IPS-15b (cell line): ENCODE results near the gene ANKZF1.

Experiments used
- H3K27me3 ChIP-seq: one replicate; pipeline ENCODE4 v1.6.1; 2013; ENCODE audit warnings: low read length; ENCODE audit not compliant: control insufficient read depth, insufficient read depth
- H3K36me3 ChIP-seq: one replicate; pipeline ENCODE4 v1.6.1; 2013; ENCODE audit warnings: low read length; ENCODE audit not compliant: control insufficient read depth, insufficient read depth
- H3K4me1 ChIP-seq: one replicate; pipeline ENCODE4 v1.6.1; 2013; ENCODE audit warnings: mild to moderate bottlenecking, low read length; ENCODE audit not compliant: control insufficient read depth, insufficient read depth
- H3K4me3 ChIP-seq: one replicate; pipeline ENCODE4 v1.5.1; 2013; ENCODE audit warnings: low read depth, low read length
- H3K9ac ChIP-seq: one replicate; pipeline ENCODE4 v1.6.1; 2013; ENCODE audit warnings: low read depth, mild to moderate bottlenecking, low read length
- H3K9me3 ChIP-seq: one replicate; pipeline ENCODE4 v1.6.1; 2013; ENCODE audit warnings: mild to moderate bottlenecking, low read length; ENCODE audit not compliant: control insufficient read depth, insufficient read depth

ANKZF1 gene

DNA sequence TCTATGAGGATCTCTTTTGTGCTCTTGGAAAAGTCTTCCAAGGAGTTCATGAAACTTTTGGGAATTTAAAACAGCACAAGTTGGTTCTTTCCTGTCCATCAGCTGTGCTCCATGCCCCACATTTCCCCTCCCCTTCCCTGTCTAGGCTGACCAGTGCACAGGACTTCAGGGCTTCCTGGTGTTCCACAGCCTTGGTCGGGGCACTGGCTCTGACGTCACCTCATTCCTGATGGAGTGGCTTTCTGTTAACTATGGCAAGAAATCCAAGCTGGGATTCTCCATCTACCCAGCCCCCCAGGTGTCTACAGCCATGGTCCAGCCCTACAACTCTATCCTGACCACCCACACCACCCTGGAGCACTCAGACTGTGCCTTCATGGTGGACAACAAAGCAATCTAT, 41.4 kb downstream of the ANKZF1 start:
- Histone ChIP-seq H3K27me3 (peaks cover 9% of the 10 kb centered on the region), H3K4me1 (peaks cover 7% of the 10 kb centered on the region), H3K9me3 (no peaks in the 10 kb centered on the region), H3K9ac (no peak overlapping the region), H3K36me3 (no peaks in the 10 kb centered on the region), H3K4me3 (no peak overlapping the region)

DNA sequence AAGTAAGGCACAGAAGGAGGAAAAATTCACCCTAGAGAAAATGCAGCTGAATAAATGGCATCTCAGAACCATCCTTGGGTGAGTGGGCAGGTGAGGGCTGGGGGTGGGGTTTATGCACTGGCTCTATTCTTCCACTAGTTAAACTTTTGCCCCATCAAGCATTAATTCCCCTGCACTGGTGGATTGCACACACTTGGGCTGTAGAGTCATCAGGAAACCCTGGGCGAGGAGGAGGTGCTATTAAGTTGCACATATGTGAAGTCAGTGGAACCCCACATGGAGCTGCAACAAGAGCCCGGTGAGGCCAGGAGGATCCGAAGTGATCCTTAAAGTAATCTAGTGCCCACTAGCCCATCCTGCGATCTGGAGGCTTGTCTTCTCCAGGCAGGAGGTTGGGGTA, 42.8 kb downstream of the ANKZF1 start:
- no peak overlapping the region for H3K9ac ChIP-seq
- no peaks in the 10 kb centered on the region for H3K36me3 ChIP-seq
- H3K4me3 ChIP-seq: no peak overlapping the region

GRCh38 chr2:219272995-219273394, 43.4 kb downstream of the ANKZF1 start:
- H3K9ac ChIP-seq: no peak overlapping the region
- peaks cover 3% of the 10 kb centered on the region for H3K27me3 ChIP-seq
- peaks cover 10% of the 10 kb centered on the region for H3K4me1 ChIP-seq
- no peaks in the 10 kb centered on the region for H3K36me3 ChIP-seq
- H3K9me3 ChIP-seq: no peaks in the 10 kb centered on the region
- no peak overlapping the region for H3K4me3 ChIP-seq

More for the DNA sequence above, 42.8 kb downstream of the ANKZF1 start:
- H3K27me3 ChIP-seq: peaks cover 3% of the 10 kb centered on the region
- peaks cover 8% of the 10 kb centered on the region for H3K4me1 ChIP-seq
- H3K9me3 ChIP-seq: no peaks in the 10 kb centered on the region

- peaks cover 17% of the 10 kb centered on the region for H3K4me1 ChIP-seq
- H3K4me3 ChIP-seq: no peak overlapping the region
- no peaks in the 10 kb centered on the region for H3K36me3 ChIP-seq
- no peak overlapping the region for H3K9ac ChIP-seq
- H3K27me3 ChIP-seq: peaks cover 7% of the 10 kb centered on the region
- H3K9me3 ChIP-seq: no peaks in the 10 kb centered on the region
Measured at GRCh38 chr2:219273937-219274336, 44.3 kb downstream of the ANKZF1 start.

GRCh38 chr2:219274361-219274921, 44.8 kb downstream of the ANKZF1 start:
- H3K4me1 ChIP-seq: peaks cover 17% of the 10 kb centered on the region
- no peaks in the 10 kb centered on the region for H3K9me3 ChIP-seq
- H3K9ac ChIP-seq: no peak overlapping the region
- H3K36me3 ChIP-seq: no peaks in the 10 kb centered on the region
- H3K4me3 ChIP-seq: no peak overlapping the region
- H3K27me3 ChIP-seq: peaks cover 4% of the 10 kb centered on the region

GRCh38 chr2:219277703-219278654, 48.4 kb downstream of the ANKZF1 start:
- H3K27me3 ChIP-seq: peaks cover 4% of the 10 kb centered on the region
- H3K36me3 ChIP-seq: no peaks in the 10 kb centered on the region
- no peak overlapping the region for H3K9ac ChIP-seq
- H3K4me1 ChIP-seq: peaks cover 17% of the 10 kb centered on the region
- no peaks in the 10 kb centered on the region for H3K9me3 ChIP-seq
- H3K4me3 ChIP-seq: peak overlapping the region; percentile 47

GRCh38 chr2:219278655-219279150, 49.1 kb downstream of the ANKZF1 start:
- Histone ChIP-seq H3K27me3 (peaks cover 4% of the 10 kb centered on the region), H3K4me3 (peak overlapping the region; percentile 47), H3K9ac (no peak overlapping the region), H3K36me3 (no peaks in the 10 kb centered on the region), H3K9me3 (no peaks in the 10 kb centered on the region), H3K4me1 (peaks cover 17% of the 10 kb centered on the region)

DNA sequence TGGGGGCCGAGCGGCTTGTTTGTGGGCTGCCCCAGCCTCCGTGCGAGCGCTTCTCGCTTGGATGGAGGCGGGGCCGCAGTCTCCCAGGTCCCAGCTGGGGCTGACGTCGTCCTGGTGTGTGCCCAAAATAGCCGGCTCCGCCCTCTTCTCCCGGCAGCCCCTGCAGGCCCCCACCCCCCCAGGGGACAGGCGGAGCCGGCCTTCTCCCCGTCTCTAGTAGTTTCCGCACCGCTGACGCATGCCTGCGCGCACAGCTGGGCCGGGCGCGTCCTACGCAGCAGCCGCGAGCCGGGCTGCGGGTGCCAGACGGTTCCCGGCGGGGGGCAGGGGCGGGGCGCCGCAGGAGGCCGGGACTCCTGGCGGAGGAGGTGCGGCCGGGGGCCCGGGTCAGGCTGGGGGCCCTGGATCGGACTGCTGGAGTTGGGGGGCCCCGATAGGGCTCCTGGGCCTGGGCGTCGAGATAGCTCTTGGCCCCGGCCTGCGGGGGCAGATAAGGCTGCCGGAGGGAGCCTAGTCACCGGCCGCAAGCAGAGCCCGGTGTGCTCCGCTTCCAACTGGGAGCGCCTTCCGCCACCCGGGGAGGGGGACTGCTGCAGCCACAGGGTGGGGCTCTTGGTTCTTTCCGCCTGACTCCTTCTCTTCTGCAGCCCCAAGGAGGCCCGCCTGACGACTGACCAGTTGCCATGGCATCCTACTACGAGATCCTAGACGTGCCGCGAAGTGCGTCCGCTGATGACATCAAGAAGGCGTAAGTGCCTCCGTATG, 49.7 kb downstream of the ANKZF1 start, which contains the start of gene DNAJB2:
TSS of gene DNAJB2 (plus strand) at position 216 of the 765 bp plus-strand sequence. CDS start at position 684, 468 bp downstream.
- no peak within 1 kb of the TSS for H3K9ac ChIP-seq
- H3K9me3 ChIP-seq: no peaks in the 10 kb centered on the region
- no peaks in the 10 kb centered on the region for H3K36me3 ChIP-seq
- peak within 1 kb of the TSS; percentile 70 for H3K4me3 ChIP-seq
- H3K27me3 ChIP-seq: peaks cover 4% of the 10 kb centered on the region
- peaks cover 16% of the 10 kb centered on the region for H3K4me1 ChIP-seq

DNA sequence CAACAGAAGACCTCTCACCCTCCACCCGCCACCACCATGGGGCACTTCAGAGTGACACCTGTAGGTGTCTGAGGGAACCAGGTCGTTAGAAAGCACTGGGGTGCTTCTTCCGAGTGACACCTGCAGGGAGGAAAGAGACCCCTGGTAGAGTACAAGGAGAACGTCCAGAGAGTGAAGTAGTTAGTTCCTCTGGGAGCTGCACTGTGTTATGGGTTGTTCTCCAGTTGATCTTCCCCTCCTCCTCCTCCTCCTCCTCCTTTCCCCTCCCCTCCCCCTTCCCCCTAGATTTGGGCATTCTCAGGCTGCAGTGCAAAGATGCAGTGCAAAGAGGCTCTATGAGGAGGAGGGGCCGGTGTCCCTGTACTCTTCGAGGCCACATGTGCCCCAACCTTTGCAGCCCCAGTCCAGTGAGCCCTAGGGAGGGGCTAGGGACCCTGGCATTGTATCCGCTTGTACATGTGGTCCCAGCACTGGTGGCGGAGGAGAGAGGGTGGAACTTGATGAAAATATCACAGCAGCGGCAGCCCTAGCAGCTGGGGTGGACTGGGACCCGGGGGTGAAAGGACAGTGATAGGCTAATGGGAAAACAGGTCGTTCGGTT, 50.4 kb downstream of the ANKZF1 start:
- Histone ChIP-seq H3K9ac (no peak overlapping the region), H3K27me3 (peaks cover 4% of the 10 kb centered on the region), H3K4me1 (peaks cover 11% of the 10 kb centered on the region), H3K9me3 (no peaks in the 10 kb centered on the region), H3K36me3 (no peaks in the 10 kb centered on the region), H3K4me3 (peak overlapping the region; percentile 70)

DNA sequence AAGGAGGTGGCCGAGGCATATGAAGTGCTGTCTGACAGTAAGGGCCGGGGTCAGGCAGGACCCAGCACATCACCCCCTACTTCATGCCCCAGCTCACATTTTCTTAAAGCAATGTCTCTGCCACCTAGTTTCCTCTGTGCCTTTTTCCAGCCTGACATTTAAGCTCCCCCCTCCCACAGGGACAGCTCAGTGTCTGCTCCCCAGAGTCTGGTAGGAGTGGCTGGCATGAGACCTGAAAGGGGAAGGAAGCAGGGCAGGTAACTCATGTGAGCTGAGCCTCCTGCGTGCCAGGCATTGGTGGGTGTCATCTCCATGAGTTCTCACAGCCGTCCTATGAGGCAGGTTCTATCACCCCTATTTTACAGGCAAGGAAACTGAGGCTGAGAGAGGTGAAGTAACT, 51.0 kb downstream of the ANKZF1 start:
- Histone ChIP-seq H3K9ac (no peak overlapping the region), H3K4me3 (no peak overlapping the region), H3K36me3 (no peaks in the 10 kb centered on the region), H3K4me1 (peaks cover 11% of the 10 kb centered on the region), H3K27me3 (peaks cover 4% of the 10 kb centered on the region), H3K9me3 (no peaks in the 10 kb centered on the region)

GRCh38 chr2:219281588-219281987, 52.0 kb downstream of the ANKZF1 start:
- Histone ChIP-seq H3K36me3 (no peaks in the 10 kb centered on the region), H3K27me3 (peaks cover 4% of the 10 kb centered on the region), H3K4me1 (peaks cover 12% of the 10 kb centered on the region), H3K4me3 (no peak overlapping the region), H3K9ac (no peak overlapping the region), H3K9me3 (no peaks in the 10 kb centered on the region)
